ENCODE measurements around the gene KIRREL3. TPM values are rescaled to one million over a fixed set of nuclear protein-coding genes. Genes with fewer than 3 reads are reported as not detected.
A peak's percentile ranks its signal among the peaks of the same experiment; 100 is the strongest.

Gene KIRREL3
- total and polyA plus RNA-seq, 2 of the 8 experiments (the other 6 are each of a cell fraction or from before 2014, with no cell fraction given): 0.29 to 0.32 TPM

GRCh38 chr11:126404367-126404766 lies 596.2 kb downstream of the KIRREL3 start:
- H2BK20ac ChIP-seq (ENCODE audit: low read length): no peak overlapping the region
- TF ChIP-seq CBX8 (IDR thresholded peaks at IDR 0.05; ENCODE audit: borderline replicate concordance, low read depth, low read length): no peak
- no peak for TF ChIP-seq POLR2A (IDR thresholded peaks at IDR 0.05; ENCODE audit: control extremely low read depth in 1 of 2, low read depth in 2 of 2, low read length in 2 of 2)
- TF ChIP-seq BRCA1 (IDR thresholded peaks at IDR 0.05; ENCODE audit: low read depth, low read length): no peak
- TF ChIP-seq RXRA (IDR thresholded peaks at IDR 0.05; ENCODE audit: insufficient read depth, low read depth, low read length): no peak
- no peak for TF ChIP-seq BCL11A (IDR thresholded peaks at IDR 0.05; ENCODE audit: low read depth in 2 of 2, low read length in 2 of 2)
- TF ChIP-seq TEAD4 (IDR thresholded peaks at IDR 0.05; ENCODE audit: low read depth, low read length): no peak
- TF ChIP-seq HDAC2 (IDR thresholded peaks at IDR 0.05; ENCODE audit: borderline replicate concordance in 1 of 2, low read depth in 2 of 2, low read length in 2 of 2): no peak
- TF ChIP-seq CTCF (IDR thresholded peaks at IDR 0.05; ENCODE audit: control extremely low read depth in 1 of 3, insufficient read depth in 1 of 3, low read depth in 1 of 3, low read length in 3 of 3): no peak
- no peak for TF ChIP-seq GABPA (IDR thresholded peaks at IDR 0.05; ENCODE audit: borderline replicate concordance, insufficient read depth, low read length)
- TF ChIP-seq KDM4A (IDR thresholded peaks at IDR 0.05; ENCODE audit: low read depth, low read length, severe bottlenecking): no peak
- no peak for TF ChIP-seq BACH1 (IDR thresholded peaks at IDR 0.05; ENCODE audit: low read length)
- no peak for TF ChIP-seq KDM5A (IDR thresholded peaks at IDR 0.05; ENCODE audit: low read length)

More at GRCh38 chr11:126404367-126404766, 596.2 kb downstream of the KIRREL3 start:
- no peak overlapping the region for H3K56ac ChIP-seq (replicated peaks; ENCODE audit: insufficient read length, low read depth, low read length)
- POLR2A ChIA-PET (ENCODE audit: partially characterized antibody): interaction anchor here (0.6 kb wide), 1 partner anchor 26 kb away, joined by 3 read pairs; no protein-coding TSS in a partner anchor
- H3K27me3 ChIP-seq (replicated peaks in 1 of 4; ENCODE audit: control insufficient read depth in 3 of 4, extremely low read depth in 1 of 4, insufficient read depth in 3 of 4, low read length in 3 of 4): no peaks in the 10 kb centered on the region
- CTCF ChIA-PET (ENCODE audit: partially characterized antibody): interaction anchor here (1.5 to 3.5 kb wide), 2 partner anchors 28 to 93 kb away, joined by 4 to 12 read pairs; no protein-coding TSS in a partner anchor
- no peak overlapping the region for H2AFZ ChIP-seq (ENCODE audit: low read length)
- no peaks in the 10 kb centered on the region for H3K9me3 ChIP-seq (ENCODE audit: insufficient read depth in 2 of 2, low read depth in 1 of 2, low read length in 1 of 2)
- H2BK5ac ChIP-seq (ENCODE audit: low read depth, low read length): no peak overlapping the region
- no peak overlapping the region for H3K14ac ChIP-seq (ENCODE audit: insufficient read length)
- no peaks in the 10 kb centered on the region for H3K23me2 ChIP-seq (ENCODE audit: low read depth, low read length)
- no peak overlapping the region for H3K27ac ChIP-seq (ENCODE audit: low read depth, low read length)
- no peak overlapping the region for H4K5ac ChIP-seq (ENCODE audit: insufficient read length, low read depth, low read length)
- no peak overlapping the region; the same call in 1 of the 2 replicates for H4K8ac ChIP-seq (ENCODE audit: extremely low read depth, insufficient read depth, low read length)
- no peak overlapping the region for H3K4me3 ChIP-seq (ENCODE audit: extremely low read depth in 1 of 4, insufficient read depth in 2 of 4, low read depth in 3 of 4, low read length in 4 of 4)
- no peak overlapping the region for H2BK15ac ChIP-seq (ENCODE audit: low read length)
- H3K23ac ChIP-seq (ENCODE audit: insufficient read length): no peak overlapping the region
- no peaks in the 10 kb centered on the region for H4K20me1 ChIP-seq (replicated peaks in 1 of 2; ENCODE audit: control insufficient read depth in 1 of 2, insufficient read depth in 2 of 2, low read length in 2 of 2)
- no peaks in the 10 kb centered on the region for H3K79me2 ChIP-seq (ENCODE audit: control insufficient read depth in 1 of 2, insufficient read depth in 2 of 2, low read length in 2 of 2)
- peaks cover 4% of the 10 kb centered on the region for H3K79me1 ChIP-seq (ENCODE audit: low read depth, low read length)
- H3K4me1 ChIP-seq (replicated peaks in 1 of 4; ENCODE audit: control insufficient read depth in 3 of 4, insufficient read depth in 4 of 4, low read length in 3 of 4): peaks cover 2 to 15% (median 7%) of the 10 kb centered on the region in 4 experiments; a peak in 6 of 7 replicates
- H3K9ac ChIP-seq (replicated peaks in 1 of 4; ENCODE audit: extremely low read depth in 1 of 4, low read depth in 3 of 4, low read length in 3 of 4): peak overlapping the region in 1 of 4 experiments; percentile 44; a peak in 1 of 7 replicates
- no peak overlapping the region for H3K4me2 ChIP-seq (ENCODE audit: insufficient read depth in 1 of 2, low read depth in 2 of 2, low read length in 2 of 2)
- H3K4ac ChIP-seq (replicated peaks; ENCODE audit: insufficient read length, low read depth, low read length): no peak overlapping the region
- H3K36me3 ChIP-seq (ENCODE audit: control insufficient read depth in 2 of 4, insufficient read depth in 4 of 4, low read length in 3 of 4): peaks cover 0 to 4% (median 1%) of the 10 kb centered on the region in 4 experiments; a peak in 1 of 8 replicates
- no peak overlapping the region for H4K91ac ChIP-seq (replicated peaks; ENCODE audit: insufficient read length, low read length)
- no peak overlapping the region for H2BK12ac ChIP-seq (ENCODE audit: low read depth, low read length)
- 78% methylated on average over 5 of the region's 5 CpGs; no CpG with 5 or more reads in 1 of the 2 experiments for WGBS, 2 experiments (ENCODE audit: extremely low coverage in 1 of 2, insufficient coverage in 1 of 2, insufficient read length in 1 of 2, insufficient replicate concordance in 2 of 2, low coverage in 1 of 2, low lambda C conversion rate in 2 of 2, missing lambda C conversion rate in 1 of 2)
- no peak overlapping the region for H2AK5ac ChIP-seq (ENCODE audit: low read depth, low read length)
- no peak overlapping the region for H2BK120ac ChIP-seq (replicated peaks; ENCODE audit: low read depth, low read length)
- FAIRE-seq (no peak), DNase-seq (ENCODE audit: low read depth in 1 of 2, low spot score in 2 of 2) (no peak)
- H3K18ac ChIP-seq (ENCODE audit: extremely low read depth, low read length): no peak overlapping the region

Measured in H1 (cell line).